ENCODE results near the gene PHGDH. TPM values are rescaled to one million over a fixed set of nuclear protein-coding genes. Genes with fewer than 3 reads are reported as not detected.
A peak's percentile ranks its signal among the peaks of the same experiment; 100 is the strongest.
"Not testable (repeated sequence)": the region's sequence is repeated elsewhere in the genome, so short reads cannot be mapped to it uniquely, and the experiment has no call there.

PHGDH gene
- total RNA-seq, 1 donor from 2014 or later = 371 TPM

DNA sequence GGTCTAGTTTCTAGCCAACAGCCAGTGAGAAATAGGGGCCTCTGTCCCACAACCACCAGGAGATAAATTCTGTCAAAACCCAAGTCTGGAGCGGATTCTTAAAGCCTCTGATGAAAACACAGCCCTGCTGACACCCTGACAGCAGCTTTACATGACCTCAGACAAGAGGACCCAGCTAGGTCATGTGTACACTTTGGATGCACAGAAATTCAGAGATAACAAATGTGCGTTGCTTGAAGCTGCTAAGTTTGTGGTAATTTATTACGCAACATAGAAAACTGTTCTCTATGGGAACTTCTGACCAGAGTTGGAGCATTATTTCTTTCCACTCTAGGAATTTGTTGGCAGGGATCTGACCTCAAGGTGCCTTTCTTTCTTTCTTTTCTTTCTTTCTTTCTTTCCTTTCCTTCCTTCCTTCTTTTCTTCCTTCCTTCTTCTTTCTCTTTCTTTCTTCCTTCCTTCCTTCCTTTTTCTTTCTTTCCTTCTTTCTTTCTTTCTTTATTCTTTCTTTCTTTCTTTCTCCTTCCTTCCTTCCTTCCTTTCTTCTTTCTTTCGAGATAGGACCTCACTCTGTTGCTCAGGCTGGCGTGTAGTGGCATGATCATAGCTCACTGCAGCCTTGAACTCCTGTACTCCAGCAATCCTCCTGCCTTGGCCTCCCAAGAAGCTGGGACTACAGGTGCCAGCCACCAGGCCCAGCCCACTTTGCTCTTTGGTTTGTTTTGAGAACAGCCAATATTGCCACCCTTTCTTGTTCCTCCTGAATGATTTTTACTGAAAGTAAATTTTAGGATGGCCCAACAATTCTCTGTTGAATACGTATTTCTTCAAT lies 71.8 kb downstream of the PHGDH start:
- Histone ChIP-seq H3K9me3 (ENCODE audit: insufficient read depth, low read depth, low read length) (no peaks in the 10 kb centered on the region), H3K4me3 (ENCODE audit: insufficient read depth, low read depth, low read length) (no peak overlapping the region), H3K27ac (ENCODE audit: low read depth, low read length) (no peak overlapping the region), H3K36me3 (ENCODE audit: insufficient read depth, low read length) (no peaks in the 10 kb centered on the region), H3K4me1 (ENCODE audit: insufficient read depth, low read length) (no peaks in the 10 kb centered on the region), H3K9ac (ENCODE audit: low read length) (no peak overlapping the region), H3K4me2 (ENCODE audit: low read length) (no peak overlapping the region), H2AFZ (ENCODE audit: low read depth, low read length) (no peak overlapping the region), H4K20me1 (ENCODE audit: insufficient read depth, low read length) (no peaks in the 10 kb centered on the region), H3K27me3 (ENCODE audit: insufficient read depth, low read length) (peaks cover 16% of the 10 kb centered on the region), H3K79me2 (ENCODE audit: insufficient read depth, low read length) (no peaks in the 10 kb centered on the region)
- Mint-ChIP-seq H3K27ac (ENCODE audit: unreplicated experiment) (no peak overlapping the region), H3K4me3 (ENCODE audit: unreplicated experiment) (no peak overlapping the region), H3K36me3 (ENCODE audit: low read depth, unreplicated experiment) (peaks cover 2% of the 10 kb centered on the region), H3K27me3 (ENCODE audit: low read depth, unreplicated experiment) (peaks cover 6% of the 10 kb centered on the region), H3K4me1 (ENCODE audit: low read depth, unreplicated experiment) (peaks cover 11% of the 10 kb centered on the region), H3K9me3 (ENCODE audit: unreplicated experiment) (no peaks in the 10 kb centered on the region)
- DNase-seq (ENCODE audit: low read depth) (peak; percentile 34), FAIRE-seq (no peak)
- TF ChIP-seq EZH2 (IDR thresholded peaks at IDR 0.05; ENCODE audit: insufficient read depth, low read length) = no peak
- TF ChIP-seq, protein P1, sequence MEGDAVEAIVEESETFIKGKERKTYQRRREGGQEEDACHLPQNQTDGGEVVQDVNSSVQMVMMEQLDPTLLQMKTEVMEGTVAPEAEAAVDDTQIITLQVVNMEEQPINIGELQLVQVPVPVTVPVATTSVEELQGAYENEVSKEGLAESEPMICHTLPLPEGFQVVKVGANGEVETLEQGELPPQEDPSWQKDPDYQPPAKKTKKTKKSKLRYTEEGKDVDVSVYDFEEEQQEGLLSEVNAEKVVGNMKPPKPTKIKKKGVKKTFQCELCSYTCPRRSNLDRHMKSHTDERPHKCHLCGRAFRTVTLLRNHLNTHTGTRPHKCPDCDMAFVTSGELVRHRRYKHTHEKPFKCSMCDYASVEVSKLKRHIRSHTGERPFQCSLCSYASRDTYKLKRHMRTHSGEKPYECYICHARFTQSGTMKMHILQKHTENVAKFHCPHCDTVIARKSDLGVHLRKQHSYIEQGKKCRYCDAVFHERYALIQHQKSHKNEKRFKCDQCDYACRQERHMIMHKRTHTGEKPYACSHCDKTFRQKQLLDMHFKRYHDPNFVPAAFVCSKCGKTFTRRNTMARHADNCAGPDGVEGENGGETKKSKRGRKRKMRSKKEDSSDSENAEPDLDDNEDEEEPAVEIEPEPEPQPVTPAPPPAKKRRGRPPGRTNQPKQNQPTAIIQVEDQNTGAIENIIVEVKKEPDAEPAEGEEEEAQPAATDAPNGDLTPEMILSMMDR (IDR thresholded peaks at IDR 0.05; ENCODE audit: insufficient read depth, low read depth, low read length) = no peak

DNA sequence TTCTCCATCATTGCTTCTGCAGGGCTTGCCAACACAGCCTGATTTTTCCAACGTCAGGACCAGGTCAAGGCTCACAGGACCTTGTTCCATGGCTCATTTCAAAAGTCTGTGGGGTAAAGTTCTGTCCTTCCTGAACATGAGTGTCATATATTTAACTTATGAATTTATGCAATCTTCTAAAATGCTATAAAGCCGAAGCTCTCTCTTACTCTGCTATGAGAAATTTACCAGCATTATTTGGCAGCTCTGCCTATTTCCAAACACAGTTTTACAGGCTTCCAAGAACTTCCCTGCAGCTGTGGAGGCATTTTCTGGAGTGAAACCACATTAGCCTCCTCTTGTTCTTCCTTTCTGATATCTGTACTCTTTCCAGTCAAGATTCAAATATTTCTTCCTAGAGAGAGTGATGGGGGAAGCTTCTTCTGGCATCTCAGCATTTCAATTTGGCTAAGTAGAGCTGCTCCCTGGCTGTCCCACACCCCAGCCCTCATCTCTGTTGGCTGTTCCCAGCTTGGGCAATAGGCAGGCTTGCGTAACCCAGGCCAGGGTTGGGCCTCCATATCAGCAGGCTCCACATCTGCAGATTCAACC lies 72.6 kb downstream of the PHGDH start:
- TF ChIP-seq, protein P1 (IDR thresholded peaks at IDR 0.05; ENCODE audit: insufficient read depth, low read depth, low read length) = no peak
- TF ChIP-seq EZH2 (IDR thresholded peaks at IDR 0.05; ENCODE audit: insufficient read depth, low read length) = no peak
- no peak for FAIRE-seq
- peaks cover 10% of the 10 kb centered on the region for H3K4me1 Mint-ChIP-seq (ENCODE audit: low read depth, unreplicated experiment)

DNA sequence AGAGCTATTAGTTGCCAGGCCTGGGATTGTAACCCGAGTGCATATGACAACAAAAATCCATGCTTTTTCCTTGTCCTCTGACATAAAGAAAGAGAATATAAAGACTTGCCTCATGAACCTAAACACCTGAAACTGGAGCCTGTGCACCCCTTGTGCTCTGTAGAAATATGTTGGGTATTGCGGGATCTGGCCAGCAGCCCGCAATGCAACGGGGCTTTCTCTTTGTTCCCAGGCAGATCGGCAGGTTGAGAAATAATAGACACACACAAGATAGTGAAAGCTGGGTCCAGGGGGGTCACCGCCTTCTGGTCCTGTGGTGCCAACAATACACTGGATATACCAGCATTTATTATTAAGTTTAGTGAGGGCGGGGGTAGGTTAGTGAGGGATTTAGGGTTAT lies 74.3 kb downstream of the PHGDH start:
- H3K9me3 Mint-ChIP-seq (ENCODE audit: unreplicated experiment); H3K79me2 ChIP-seq (ENCODE audit: insufficient read depth, low read length); H3K9ac ChIP-seq (ENCODE audit: low read length); H4K20me1 ChIP-seq (ENCODE audit: insufficient read depth, low read length); H3K9me3 ChIP-seq (ENCODE audit: insufficient read depth, low read depth, low read length); DNase-seq (ENCODE audit: low read depth); H3K27ac Mint-ChIP-seq (ENCODE audit: unreplicated experiment); FAIRE-seq; H3K4me2 ChIP-seq (ENCODE audit: low read length); H3K36me3 Mint-ChIP-seq (ENCODE audit: low read depth, unreplicated experiment); H3K4me1 ChIP-seq (ENCODE audit: insufficient read depth, low read length); H3K36me3 ChIP-seq (ENCODE audit: insufficient read depth, low read length); H3K4me3 Mint-ChIP-seq (ENCODE audit: unreplicated experiment); H3K4me1 Mint-ChIP-seq (ENCODE audit: low read depth, unreplicated experiment); H3K27ac ChIP-seq (ENCODE audit: low read depth, low read length); H3K4me3 ChIP-seq (ENCODE audit: insufficient read depth, low read depth, low read length); H2AFZ ChIP-seq (ENCODE audit: low read depth, low read length): not testable (repeated sequence)
- H3K27me3 Mint-ChIP-seq (ENCODE audit: low read depth, unreplicated experiment) = peaks cover 11% of the 10 kb centered on the region
- peaks cover 16% of the 10 kb centered on the region for H3K27me3 ChIP-seq (ENCODE audit: insufficient read depth, low read length)

More for the DNA sequence above, 72.6 kb downstream of the PHGDH start:
- Histone ChIP-seq H3K9me3 (ENCODE audit: insufficient read depth, low read depth, low read length) (no peaks in the 10 kb centered on the region), H3K4me3 (ENCODE audit: insufficient read depth, low read depth, low read length) (no peak overlapping the region), H4K20me1 (ENCODE audit: insufficient read depth, low read length) (no peaks in the 10 kb centered on the region), H3K36me3 (ENCODE audit: insufficient read depth, low read length) (no peaks in the 10 kb centered on the region), H3K79me2 (ENCODE audit: insufficient read depth, low read length) (no peaks in the 10 kb centered on the region), H2AFZ (ENCODE audit: low read depth, low read length) (no peak overlapping the region), H3K4me1 (ENCODE audit: insufficient read depth, low read length) (no peaks in the 10 kb centered on the region), H3K9ac (ENCODE audit: low read length) (no peak overlapping the region), H3K27me3 (ENCODE audit: insufficient read depth, low read length) (peaks cover 16% of the 10 kb centered on the region), H3K4me2 (ENCODE audit: low read length) (no peak overlapping the region), H3K27ac (ENCODE audit: low read depth, low read length) (no peak overlapping the region)
- Mint-ChIP-seq H3K27ac (ENCODE audit: unreplicated experiment) (peak overlapping the region; percentile 42), H3K4me3 (ENCODE audit: unreplicated experiment) (no peak overlapping the region), H3K36me3 (ENCODE audit: low read depth, unreplicated experiment) (peaks cover 2% of the 10 kb centered on the region), H3K27me3 (ENCODE audit: low read depth, unreplicated experiment) (peaks cover 6% of the 10 kb centered on the region), H3K9me3 (ENCODE audit: unreplicated experiment) (no peaks in the 10 kb centered on the region)
- no peak for DNase-seq (ENCODE audit: low read depth)

DNA sequence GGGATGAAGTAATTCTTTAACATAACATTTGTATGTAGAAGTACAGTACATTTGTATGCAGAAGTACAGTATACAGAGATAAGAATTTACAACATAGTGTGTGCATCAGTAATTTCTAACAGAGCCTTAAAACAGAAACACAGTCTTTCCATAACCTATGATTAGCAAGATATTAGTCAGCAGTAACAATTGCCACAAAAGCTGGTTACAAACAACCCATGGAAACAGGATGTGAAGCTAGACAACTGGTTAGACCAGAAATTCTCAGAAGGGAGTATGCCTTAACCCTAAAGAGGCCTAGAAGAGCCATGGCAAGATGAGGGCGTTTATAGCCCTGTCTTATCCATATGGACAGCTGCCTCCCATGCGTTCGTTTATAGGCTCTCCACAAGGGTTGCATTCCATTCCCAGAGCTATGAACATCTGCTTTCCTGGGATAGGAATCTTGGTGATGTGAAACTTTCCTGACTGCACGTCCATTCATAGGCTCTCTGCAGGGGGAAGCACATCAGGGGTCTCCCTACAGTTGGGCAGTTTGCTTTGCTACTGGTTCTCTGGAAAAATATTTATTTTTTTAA lies 74.8 kb downstream of the PHGDH start:
- not testable (repeated sequence) for H3K9me3 ChIP-seq (ENCODE audit: insufficient read depth, low read depth, low read length); H3K79me2 ChIP-seq (ENCODE audit: insufficient read depth, low read length); H3K4me3 ChIP-seq (ENCODE audit: insufficient read depth, low read depth, low read length); H3K9ac ChIP-seq (ENCODE audit: low read length); H3K4me1 Mint-ChIP-seq (ENCODE audit: low read depth, unreplicated experiment); H4K20me1 ChIP-seq (ENCODE audit: insufficient read depth, low read length); H3K9me3 Mint-ChIP-seq (ENCODE audit: unreplicated experiment); FAIRE-seq; H3K4me3 Mint-ChIP-seq (ENCODE audit: unreplicated experiment); H2AFZ ChIP-seq (ENCODE audit: low read depth, low read length); H3K36me3 Mint-ChIP-seq (ENCODE audit: low read depth, unreplicated experiment); H3K36me3 ChIP-seq (ENCODE audit: insufficient read depth, low read length); H3K4me2 ChIP-seq (ENCODE audit: low read length); H3K27ac Mint-ChIP-seq (ENCODE audit: unreplicated experiment); H3K27ac ChIP-seq (ENCODE audit: low read depth, low read length); DNase-seq (ENCODE audit: low read depth); H3K4me1 ChIP-seq (ENCODE audit: insufficient read depth, low read length)
- peaks cover 15% of the 10 kb centered on the region for H3K27me3 ChIP-seq (ENCODE audit: insufficient read depth, low read length)
- peaks cover 12% of the 10 kb centered on the region for H3K27me3 Mint-ChIP-seq (ENCODE audit: low read depth, unreplicated experiment)

Data from astrocyte (in vitro differentiated cells and primary cell).